SU-DHL-6 (cell line): ENCODE data around the gene LYPD6.

Experiments
- EZH2phosphoT487 ChIP-seq: fragments of 200-600 bp; sonication (generic), shearing (Covaris generic); conservative IDR thresholded peaks from 2 replicates; pipeline ENCODE4 v1.6.1; 2018; ENCODE audit warnings: mild to moderate bottlenecking, antibody characterized with exemption, low read length, moderate library complexity, mixed read lengths
- TF ChIP-seq, protein P1 (sequence below): fragments of 200-600 bp; sonication (generic); IDR thresholded peaks from one replicate; pipeline ENCODE4 v1.5.1; 2017; ENCODE audit warnings: antibody characterized with exemption, mild to moderate bottlenecking, low read length, moderate library complexity; ENCODE audit not compliant: insufficient read depth, poor library complexity, severe bottlenecking

DNA sequence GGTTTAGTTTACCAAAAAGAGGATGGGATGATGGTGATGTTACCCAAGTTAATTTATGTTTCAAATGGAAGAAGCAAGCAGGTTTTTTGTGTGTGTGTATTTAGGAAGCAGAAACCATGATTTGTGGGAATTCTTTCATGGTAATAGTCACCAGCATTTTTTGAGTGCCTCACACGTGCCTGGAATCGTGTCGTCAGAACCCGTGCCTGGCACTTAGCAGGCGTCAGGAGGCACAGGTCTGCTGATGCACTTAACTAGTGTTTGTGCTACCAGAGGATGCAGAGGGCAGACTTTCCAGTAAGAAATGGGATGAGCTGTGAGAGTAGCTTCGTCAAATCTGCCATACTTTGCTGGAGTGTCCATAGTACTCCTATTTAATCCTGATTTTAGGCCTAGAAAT, 41.1 kb downstream of the LYPD6 start:
- no peak for TF ChIP-seq EZH2phosphoT487
- TF ChIP-seq, protein P1, sequence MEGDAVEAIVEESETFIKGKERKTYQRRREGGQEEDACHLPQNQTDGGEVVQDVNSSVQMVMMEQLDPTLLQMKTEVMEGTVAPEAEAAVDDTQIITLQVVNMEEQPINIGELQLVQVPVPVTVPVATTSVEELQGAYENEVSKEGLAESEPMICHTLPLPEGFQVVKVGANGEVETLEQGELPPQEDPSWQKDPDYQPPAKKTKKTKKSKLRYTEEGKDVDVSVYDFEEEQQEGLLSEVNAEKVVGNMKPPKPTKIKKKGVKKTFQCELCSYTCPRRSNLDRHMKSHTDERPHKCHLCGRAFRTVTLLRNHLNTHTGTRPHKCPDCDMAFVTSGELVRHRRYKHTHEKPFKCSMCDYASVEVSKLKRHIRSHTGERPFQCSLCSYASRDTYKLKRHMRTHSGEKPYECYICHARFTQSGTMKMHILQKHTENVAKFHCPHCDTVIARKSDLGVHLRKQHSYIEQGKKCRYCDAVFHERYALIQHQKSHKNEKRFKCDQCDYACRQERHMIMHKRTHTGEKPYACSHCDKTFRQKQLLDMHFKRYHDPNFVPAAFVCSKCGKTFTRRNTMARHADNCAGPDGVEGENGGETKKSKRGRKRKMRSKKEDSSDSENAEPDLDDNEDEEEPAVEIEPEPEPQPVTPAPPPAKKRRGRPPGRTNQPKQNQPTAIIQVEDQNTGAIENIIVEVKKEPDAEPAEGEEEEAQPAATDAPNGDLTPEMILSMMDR, result no peak
